GM18907 (cell line): Measurements from ENCODE around the gene DESI1.
"Not testable (repeated sequence)": the region's sequence is repeated elsewhere in the genome, so short reads cannot be mapped to it uniquely, and the experiment has no call there.

ENCODE experiments used
- ATAC-seq: cut with Tn5 transposase; IDR thresholded peaks from one replicate; pipeline ENCODE4 v1.9.1; 2021; ENCODE audit warnings: mild to moderate bottlenecking, moderate library complexity; ENCODE audit not compliant: unreplicated experiment

DESI1 gene

GRCh38 chr22:41589391-41590241 is 31.2 kb downstream of the DESI1 start, which contains the start of gene PMM1:
TSS of gene PMM1 (minus strand) at chr22:41589840. CDS start at chr22:41589805, 35 bp downstream.
- ATAC-seq = peak; percentile 88

DNA sequence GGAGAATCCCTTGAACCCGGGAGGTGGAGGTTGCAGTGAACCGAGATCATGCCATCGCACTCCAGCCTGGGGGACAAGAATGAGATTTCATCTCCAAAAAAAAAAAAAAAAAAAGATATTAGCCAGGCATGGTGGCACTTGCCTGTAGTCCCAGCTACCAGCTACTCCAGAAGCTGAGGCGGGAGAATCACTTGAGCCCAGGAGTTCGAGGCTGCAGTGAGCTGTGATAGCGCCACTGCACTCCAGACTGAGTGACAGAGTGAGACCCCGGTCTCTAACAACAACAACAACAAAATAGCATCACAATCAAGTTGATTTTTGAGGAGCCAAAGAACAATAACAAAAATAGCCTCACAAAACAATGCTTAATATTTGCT is 33.5 kb downstream of the DESI1 start:
- ATAC-seq = no peak

GRCh38 chr22:41585898-41586297 is 34.9 kb downstream of the DESI1 start:
- no peak for ATAC-seq

GRCh38 chr22:41584881-41585280 is 36.0 kb downstream of the DESI1 start:
- ATAC-seq = no peak

DNA sequence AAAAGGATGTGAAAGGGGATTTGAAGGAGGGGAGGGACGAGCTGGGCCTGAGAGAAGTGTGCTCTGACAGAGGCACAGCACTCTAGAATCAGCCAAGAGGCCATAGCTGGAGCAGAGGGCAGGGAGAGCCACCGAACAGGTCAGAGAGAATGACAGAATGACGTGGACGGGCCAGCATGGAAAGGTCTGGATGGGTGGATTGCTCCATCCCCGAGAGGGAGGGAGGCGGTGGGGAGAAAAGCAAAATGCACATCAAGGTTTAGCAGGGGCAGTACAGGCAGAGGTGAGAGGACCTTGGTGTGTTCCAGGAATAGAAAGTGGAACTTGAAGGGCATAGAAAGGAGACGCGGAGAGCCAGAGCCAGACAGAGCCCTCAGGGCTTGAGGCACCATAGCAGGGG is 38.1 kb downstream of the DESI1 start:
- no peak for ATAC-seq

DNA sequence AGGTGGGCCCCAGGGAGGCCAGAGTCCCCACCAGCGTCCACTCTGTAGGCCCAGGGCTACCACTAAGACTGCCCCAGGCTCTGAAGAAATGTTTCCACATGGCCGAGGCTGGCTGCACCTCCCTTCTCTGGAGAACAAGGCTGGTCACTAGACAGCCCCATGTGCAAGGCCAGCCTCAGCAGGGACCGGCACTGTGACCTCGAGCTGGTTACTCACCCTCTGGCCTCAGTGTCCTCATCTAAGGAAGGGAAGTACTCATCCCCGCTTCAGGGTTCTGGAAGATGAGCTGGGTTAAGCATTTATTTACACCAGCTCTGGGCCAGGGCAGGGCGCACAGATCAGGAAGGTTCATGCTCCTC is 40.9 kb downstream of the DESI1 start:
- ATAC-seq = no peak

DNA sequence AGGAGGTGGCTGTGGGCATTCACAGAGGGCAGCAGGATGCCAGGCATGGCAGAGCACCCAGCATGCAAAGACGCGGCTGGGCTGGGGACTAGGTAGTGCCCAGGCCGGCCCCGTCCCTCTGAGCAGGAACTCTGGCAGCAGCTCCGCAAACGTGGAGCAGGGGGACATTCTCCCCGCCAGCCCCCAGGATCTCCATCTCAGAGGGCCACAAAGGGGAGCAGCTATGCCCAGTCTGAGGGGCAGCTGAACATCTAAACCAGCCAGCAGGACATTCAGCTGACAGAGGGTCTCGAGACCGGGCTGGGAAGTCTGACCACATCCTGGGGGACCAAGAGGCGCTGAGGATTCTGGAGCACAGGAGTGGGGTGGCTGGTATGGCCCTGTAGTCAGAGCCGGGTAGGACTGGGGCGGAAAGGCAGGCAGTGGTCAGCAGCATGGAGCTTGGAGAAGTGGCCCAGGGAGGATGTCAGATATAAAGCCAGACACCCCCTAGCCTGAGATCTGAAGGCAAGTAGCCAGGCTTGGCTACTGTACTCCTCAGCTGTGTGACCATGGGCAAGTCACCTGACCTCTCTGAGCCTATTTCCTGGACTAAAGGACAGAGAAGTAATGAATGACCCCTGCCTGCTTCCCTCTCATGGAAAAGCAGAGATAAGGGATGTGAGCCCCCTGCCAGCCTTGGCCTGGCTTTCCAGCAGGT is 41.4 kb downstream of the DESI1 start:
- ATAC-seq = no peak

DNA sequence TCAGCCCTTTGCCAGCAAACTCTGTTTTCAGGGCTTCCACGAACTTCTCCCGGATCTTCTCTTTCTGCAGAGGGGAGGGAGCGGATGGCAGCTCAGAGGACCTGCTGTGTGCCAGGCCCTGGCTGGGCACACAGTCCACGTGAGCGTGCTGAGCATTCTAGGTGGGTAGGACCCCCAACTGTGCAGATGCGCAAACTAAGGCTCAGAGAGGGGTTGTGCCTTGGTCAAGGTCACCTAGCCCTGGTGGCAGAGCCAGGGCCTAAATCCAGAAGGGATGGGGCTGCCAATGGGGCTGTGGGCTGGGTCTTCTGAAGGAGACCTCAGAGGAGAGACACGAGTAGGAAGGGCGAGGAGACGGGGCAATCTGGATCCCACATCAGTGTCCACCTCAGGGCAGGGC is 42.0 kb downstream of the DESI1 start:
- ATAC-seq = no peak

- no peak for ATAC-seq
These were observed 42.7 kb downstream of the DESI1 start for GRCh38 chr22:41578114-41578513.

DNA sequence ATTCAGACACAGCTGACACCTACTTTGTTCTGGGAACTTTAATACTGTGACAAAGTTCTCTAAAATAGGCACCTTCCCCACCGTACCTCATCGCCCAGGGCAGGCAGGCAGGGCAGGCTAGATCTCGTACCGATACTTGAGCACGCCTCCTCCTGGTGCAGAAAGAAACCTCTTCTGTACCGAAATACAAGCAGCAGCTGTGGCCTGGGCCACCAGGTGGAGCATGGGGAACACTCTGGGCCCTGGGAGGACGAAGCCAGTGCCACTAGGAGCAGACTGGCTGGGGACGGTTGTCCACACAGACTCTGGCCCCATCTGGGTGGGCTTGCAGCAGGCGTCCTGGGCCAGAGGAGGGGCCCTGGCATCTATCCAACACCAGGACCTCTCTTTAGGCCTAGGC is 44.0 kb downstream of the DESI1 start:
- ATAC-seq = no peak

- no peak for ATAC-seq
These were observed 45.3 kb downstream of the DESI1 start for GRCh38 chr22:41575533-41575932.

GRCh38 chr22:41574847-41575381 is 45.9 kb downstream of the DESI1 start:
- ATAC-seq = no peak

DNA sequence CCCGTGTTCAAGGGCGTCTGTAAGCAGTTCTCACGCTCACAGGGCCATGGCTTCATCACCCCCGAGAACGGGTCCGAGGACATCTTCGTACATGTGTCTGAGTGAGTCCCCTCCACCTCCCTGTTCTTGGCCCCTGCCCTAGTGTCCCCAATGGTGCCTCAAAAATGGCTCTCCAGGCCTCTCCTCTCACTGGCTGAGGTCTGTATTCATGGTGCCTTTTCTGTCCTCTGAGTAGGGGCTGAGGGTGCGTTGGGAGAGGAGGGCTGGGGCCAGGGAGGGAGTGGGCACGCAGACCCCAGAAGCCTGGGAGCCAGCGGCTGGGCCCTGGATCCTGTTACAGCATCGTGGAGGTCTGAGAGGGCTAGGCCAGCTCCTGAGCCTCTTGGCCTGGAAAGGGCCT is 47.2 kb downstream of the DESI1 start:
- ATAC-seq = no peak

- ATAC-seq = not testable (repeated sequence)
These were observed 48.5 kb downstream of the DESI1 start for GRCh38 chr22:41572305-41572704.

DNA sequence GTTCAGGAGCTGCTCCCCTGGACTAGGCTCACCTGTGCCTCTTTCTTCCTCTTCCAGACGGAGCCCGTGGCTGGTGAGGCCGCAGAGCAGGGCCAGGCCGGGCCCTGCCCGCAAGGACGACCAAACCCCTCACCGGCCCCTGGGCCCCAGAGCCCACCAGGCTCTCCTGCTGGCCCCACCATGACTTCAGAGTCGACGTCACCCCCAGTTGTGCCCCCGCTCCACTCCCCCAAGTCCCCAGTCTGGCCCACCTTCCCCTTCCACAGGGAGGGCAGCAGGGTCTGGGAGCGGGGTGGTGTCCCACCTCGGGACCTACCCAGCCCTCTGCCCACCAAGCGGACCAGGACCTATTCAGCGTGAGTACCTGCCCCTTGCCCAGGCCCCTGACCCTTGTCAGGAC is 49.1 kb downstream of the DESI1 start:
- ATAC-seq = no peak

DNA sequence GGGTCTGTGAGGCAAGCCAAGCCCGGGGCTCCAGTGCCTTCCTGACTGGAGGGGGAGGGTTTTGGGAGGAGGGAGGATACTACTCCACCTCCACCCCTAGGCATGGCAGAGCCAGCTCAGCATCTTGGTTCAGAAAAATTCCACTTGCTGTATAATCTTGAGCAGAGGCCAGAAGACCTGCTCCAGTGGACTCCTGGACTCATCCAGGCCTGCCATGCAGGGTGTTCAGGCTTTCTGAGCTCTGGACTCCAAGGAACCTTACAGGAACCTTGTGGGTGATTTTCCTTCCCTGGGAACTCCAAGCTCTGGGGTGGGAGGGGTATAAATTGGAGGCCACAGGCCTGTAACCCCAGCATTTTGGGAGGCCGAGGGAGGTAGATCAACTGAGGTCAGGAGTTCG is 50.6 kb downstream of the DESI1 start:
- ATAC-seq = no peak

DNA sequence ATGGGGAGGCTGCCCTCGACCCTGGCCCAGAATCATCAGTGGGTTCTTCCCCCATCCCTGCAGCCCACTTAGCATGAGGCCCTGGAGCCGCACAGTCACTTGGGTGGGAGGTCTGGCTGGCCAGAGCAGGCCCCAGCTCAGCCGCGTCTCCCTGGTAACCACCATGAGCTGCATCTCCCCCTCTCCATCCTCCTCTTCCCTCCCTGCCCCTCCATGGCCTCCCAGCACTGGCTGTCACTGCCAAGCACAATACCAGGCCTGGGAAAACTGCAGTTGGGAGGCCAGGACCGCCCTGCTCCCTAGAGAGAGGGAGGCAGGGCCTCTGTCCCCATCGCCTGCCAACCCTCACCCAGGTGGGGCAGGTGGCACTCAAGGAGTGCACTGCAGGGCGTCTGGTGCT is 52.0 kb downstream of the DESI1 start:
- no peak for ATAC-seq

GRCh38 chr22:41567512-41567768 is 53.4 kb downstream of the DESI1 start:
- ATAC-seq = no peak

- no peak for ATAC-seq
These were observed 55.3 kb downstream of the DESI1 start for GRCh38 chr22:41565403-41566054.

DNA sequence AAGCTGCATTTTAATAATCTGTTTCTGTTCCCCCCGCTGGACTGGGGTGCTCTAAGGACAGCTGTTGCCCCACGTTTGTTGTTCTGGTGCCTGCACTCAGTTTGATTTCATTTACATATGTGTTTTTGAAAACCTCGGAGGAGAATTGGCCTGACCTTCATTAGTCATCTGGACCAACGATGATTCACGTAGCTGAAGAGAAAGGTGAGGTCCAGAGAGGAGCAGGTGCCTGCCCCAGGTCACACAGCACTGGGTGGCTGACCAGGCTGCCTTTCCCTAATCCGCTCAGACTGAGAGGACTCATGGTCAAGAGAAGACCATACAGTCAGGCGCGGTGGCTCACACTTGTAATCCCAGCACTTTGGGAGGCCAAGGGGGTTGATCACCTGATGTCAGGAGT is 56.3 kb downstream of the DESI1 start:
- no peak for ATAC-seq

- ATAC-seq = no peak
These were observed 57.7 kb downstream of the DESI1 start for GRCh38 chr22:41563051-41563711.
